K562 (cell line): ENCODE results near the gene SPHK2. TPM values are rescaled to one million over a fixed set of nuclear protein-coding genes. Genes with fewer than 3 reads are reported as not detected.

Source experiments
- ATAC-seq: fragments of 200-7000 bp; cut with Tn5 transposase; 3 replicates; pipeline ENCODE4 v1.9.1; 2020; ENCODE audit warnings: moderate library complexity
- BruUV-seq: library from RNA; stranded (reverse); fragments of 400-500 nt; replicated peaks from 2 replicates; lab custom pipeline; 2021; lab: Mats Ljungman, UMichigan
- CTCF ChIA-PET: fragments of 300-600 bp; formaldehyde crosslinking; extraction: SDS; loops from one replicate; lab custom pipeline; 2021; ENCODE audit warnings: low intra/inter-chr PET ratio; lab: Yijun Ruan, JAX
- POLR2A ChIA-PET: fragments of 300-600, 350-650 bp; sonication (Branson Sonifier 250); formaldehyde crosslinking; extraction: SDS; loops from one replicate; lab custom pipeline; 2021; ENCODE audit warnings: antibody characterized with exemption, inconsistent platforms; lab: Yijun Ruan, JAX
- DNase-seq, 4 experiments: peaks; one replicate each; pipeline versions ENCODE4 v3.0.0 to v3.0.0-alpha.2; 2011 to 2018; ENCODE audit warnings: low spot score in 3 of 4, mixed read lengths in 3 of 4; ENCODE audit errors: extremely low read depth in 1 of 4
- FAIRE-seq: peaks from 2 replicates; lab custom pipeline; 2011; peaks lifted over from hg19 to GRCh38; lab: Jason Lieb, UNC
- H2AFZ ChIP-seq: 2 replicates; pipeline ENCODE4 v1.6.0; 2011; ENCODE audit warnings: low read depth, low read length, control low read depth, inconsistent platforms
- H3K27ac ChIP-seq: fragments of 200-600 bp; 3 replicates; pipeline ENCODE4 v1.8.0; 2011; ENCODE audit warnings: low read depth, mild to moderate bottlenecking, control low read depth, inconsistent platforms, low read length, moderate library complexity, mixed read lengths; ENCODE audit errors: extremely low read depth
- H3K27me3 ChIP-seq, 2 experiments: fragments of 300-600 bp in 1 of 2; 2 replicates in 1 of 2; 3 replicates in 1 of 2; pipeline versions ENCODE4 v1.6.0 to v1.8.0; 2011; ENCODE audit warnings: inconsistent platforms in 2 of 2, low read length in 2 of 2, mild to moderate bottlenecking in 1 of 2, mixed read lengths in 1 of 2, moderate library complexity in 1 of 2; ENCODE audit not compliant: control insufficient read depth in 2 of 2, insufficient read depth in 2 of 2
- H3K36me3 ChIP-seq: fragments of 300-600 bp; 3 replicates; pipeline ENCODE4 v1.8.0; 2011; ENCODE audit warnings: mild to moderate bottlenecking, low read length, inconsistent platforms; ENCODE audit not compliant: control insufficient read depth, insufficient read depth
- H3K4me1 ChIP-seq, 2 experiments: fragments of 200-600 bp in 1 of 2; replicated peaks in 1 of 2; 2 replicates in 1 of 2; 3 replicates in 1 of 2; pipeline versions ENCODE4 v1.5.1 to v1.8.0; 2011; ENCODE audit warnings: inconsistent platforms in 2 of 2, low read length in 2 of 2, mild to moderate bottlenecking in 1 of 2, mixed read lengths in 1 of 2, moderate library complexity in 1 of 2; ENCODE audit not compliant: control insufficient read depth in 2 of 2, insufficient read depth in 2 of 2
- H3K4me2 ChIP-seq: 2 replicates; pipeline ENCODE4 v1.6.1; 2011; ENCODE audit warnings: low read length, control low read depth, inconsistent platforms, mixed read lengths; ENCODE audit not compliant: insufficient read depth
- H3K4me3 ChIP-seq: fragments of 200-600 bp; sonication (generic), shearing (Covaris generic); 2 replicates; pipeline ENCODE4 v1.5.1; 2016; ENCODE audit warnings: control low read depth, inconsistent platforms
- H3K79me2 ChIP-seq: fragments of 200-600 bp; 3 replicates; pipeline ENCODE4 v1.8.0; 2011; ENCODE audit warnings: low read length, inconsistent platforms; ENCODE audit not compliant: control insufficient read depth, insufficient read depth
- H3K9ac ChIP-seq, 2 experiments: 2 replicates each; pipeline versions ENCODE4 v1.6.0 to v1.6.1; 2011; ENCODE audit warnings: low read depth in 2 of 2, low read length in 2 of 2, control low read depth in 1 of 2, inconsistent platforms in 1 of 2, mild to moderate bottlenecking in 1 of 2, mixed read lengths in 1 of 2; ENCODE audit not compliant: insufficient read depth in 1 of 2
- H3K9me1 ChIP-seq: one replicate; pipeline ENCODE4 v1.6.0; 2011; ENCODE audit warnings: inconsistent platforms, mild to moderate bottlenecking, low read length, moderate library complexity; ENCODE audit not compliant: control insufficient read depth, insufficient read depth
- H3K9me3 ChIP-seq: replicated peaks from 2 replicates; pipeline ENCODE4 v1.5.1; 2011; ENCODE audit warnings: low read depth, low read length, inconsistent platforms; ENCODE audit not compliant: control insufficient read depth, insufficient read depth
- H4K20me1 ChIP-seq: replicated peaks from 2 replicates; pipeline ENCODE4 v1.6.1; 2011; ENCODE audit warnings: low read length, inconsistent platforms, mixed read lengths; ENCODE audit not compliant: control insufficient read depth, insufficient read depth
- BHLHE40 ChIP-seq: IDR thresholded peaks from 2 replicates; pipeline ENCODE4 v1.6.1; 2011; ENCODE audit warnings: low read length, improper control_type of control experiment
- FOXA3 ChIP-seq, 2 experiments: fragments of 450-650 bp in 1 of 2; sonication (generic) in 1 of 2; formaldehyde crosslinking; IDR thresholded peaks in 1 of 2; conservative IDR thresholded peaks in 1 of 2; 2 replicates each; pipeline versions ENCODE4 v1.4.0 to v1.8.0; 2020 to 2022; ENCODE audit warnings: mild to moderate bottlenecking in 2 of 2, missing genetic modification reagents in 1 of 2
- FOXJ2 ChIP-seq: fragments of 200-800 bp; sonication (Bioruptor generic); IDR thresholded peaks from 2 replicates; pipeline ENCODE4 v1.6.1; 2016; ENCODE audit warnings: missing genetic modification characterization, missing compliant biosample characterization
- HMGN3 ChIP-seq: IDR thresholded peaks from 2 replicates; pipeline ENCODE4 v1.6.1; 2011; ENCODE audit warnings: borderline replicate concordance, low read depth, mild to moderate bottlenecking, mixed read lengths, low read length; ENCODE audit not compliant: insufficient read length; ENCODE audit errors: extremely low read depth
- KHSRP ChIP-seq: fragments of 450-650 bp; IDR thresholded peaks from 2 replicates; pipeline ENCODE4 v1.6.1; 2017
- MAZ ChIP-seq, 2 experiments: fragments of 450-650 bp in 1 of 2; sonication (generic) in 1 of 2; formaldehyde crosslinking; IDR thresholded peaks in 1 of 2; conservative IDR thresholded peaks in 1 of 2; 2 replicates each; pipeline versions ENCODE4 v1.4.0 to v1.5.0; 2020; ENCODE audit warnings: mild to moderate bottlenecking in 1 of 2, missing genetic modification reagents in 1 of 2
- NCOA1 ChIP-seq: fragments of 450-650 bp; IDR thresholded peaks from 2 replicates; pipeline ENCODE4 v1.6.1; 2016; ENCODE audit warnings: low read depth
- POLR2B ChIP-seq: fragments of 450-650 bp; IDR thresholded peaks from 2 replicates; pipeline ENCODE4 v1.6.1; 2018; ENCODE audit warnings: low read depth; ENCODE audit not compliant: partially characterized antibody
- SOX6 ChIP-seq: fragments of 450-650 bp; IDR thresholded peaks from 2 replicates; pipeline ENCODE4 v1.6.1; 2014; ENCODE audit warnings: mild to moderate bottlenecking
- U2AF2 ChIP-seq: fragments of 200-400 bp; formaldehyde crosslinking; optimal IDR thresholded peaks from 2 replicates; pipeline ENCODE3; 2017; ENCODE audit warnings: low read depth, mild to moderate bottlenecking, low read length
- XRCC4 ChIP-seq: IDR thresholded peaks from one replicate; pipeline ENCODE4 v1.6.1; 2011; ENCODE audit not compliant: insufficient read depth, insufficient read length; ENCODE audit errors: extremely low read depth
- ZZZ3 ChIP-seq: fragments of 450-650 bp; IDR thresholded peaks from 2 replicates; pipeline ENCODE4 v1.6.1; 2016; ENCODE audit warnings: antibody characterized with exemption, mild to moderate bottlenecking, moderate library complexity
- WGBS: fragments of 100-300 bp; shearing (Covaris generic); methylation state at CpG from one replicate; pipeline ENCODE4 v1.1.6; 2016; ENCODE audit warnings: low coverage, mixed read lengths; ENCODE audit not compliant: insufficient coverage; ENCODE audit errors: missing lambda C conversion rate; 5-methylcytosine and 5-hydroxymethylcytosine counted together
- in situ Hi-C: fragments of 300-500 bp; cut with MboI; formaldehyde crosslinking; loops from 4 replicates; pipeline ENCODE4 v1.15.0; 2018; ENCODE audit warnings: inconsistent platforms, mixed read lengths
- intact Hi-C: fragments of 100-400 bp; cut with micrococcal nuclease; formaldehyde crosslinking; loops from 2 replicates; pipeline ENCODE4 v1.14.2; 2022
- polyA plus RNA-seq, 8 experiments: library from polyadenylated mRNA; depleted of rRNA in 4 of 8; stranded (reverse) in 5 of 8; unstranded in 3 of 8; fragments of >200 nt; fragmentation: Nextera tagmentation in 2 of 8; fragmentation: Illumina TruSeq in 1 of 8; extraction: Ambion mirVana in 2 of 8; extraction: Trizol in 1 of 8; gene quantifications; 2 replicates each; pipeline versions ENCODE4 v1.2.1 to v1.2.3, GENCODE V29; 2011 to 2014; ENCODE audit warnings: inconsistent platforms in 1 of 8, missing spikeins in 1 of 8
- total RNA-seq, 7 experiments: library from RNA; depleted of rRNA in 6 of 7; stranded (reverse); fragments of >200 nt in 6 of 7; fragmentation: Illumina TruSeq in 2 of 7; extraction: Trizol in 2 of 7; gene quantifications; 2 replicates each; pipeline versions ENCODE4 v1.2.1 to v1.2.3, GENCODE V29; 2011 to 2021; ENCODE audit warnings: low replicate concordance in 1 of 7
- TF ChIP-seq, protein P1 (sequence below): sonication (generic); formaldehyde crosslinking; IDR thresholded peaks from 2 replicates; pipeline ENCODE4 v1.8.0; 2022; ENCODE audit warnings: missing genetic modification reagents, mild to moderate bottlenecking, moderate library complexity, borderline replicate concordance
- TF ChIP-seq, protein P2 (sequence below): fragments of 450-650 bp; IDR thresholded peaks from 2 replicates; pipeline ENCODE4 v1.6.1; 2016; ENCODE audit warnings: borderline replicate concordance
- TF ChIP-seq, protein P3 (sequence below), 2 experiments: fragments of 450-650 bp; IDR thresholded peaks; 2 replicates each; pipeline ENCODE4 v1.6.1; 2016

SPHK2 gene
- total and polyA plus RNA-seq, 9 of the 15 experiments (the other 6 are each of a cell fraction or from before 2014, with no cell fraction given): 0.10 to 15.2 (median 2.9) TPM

DNA sequence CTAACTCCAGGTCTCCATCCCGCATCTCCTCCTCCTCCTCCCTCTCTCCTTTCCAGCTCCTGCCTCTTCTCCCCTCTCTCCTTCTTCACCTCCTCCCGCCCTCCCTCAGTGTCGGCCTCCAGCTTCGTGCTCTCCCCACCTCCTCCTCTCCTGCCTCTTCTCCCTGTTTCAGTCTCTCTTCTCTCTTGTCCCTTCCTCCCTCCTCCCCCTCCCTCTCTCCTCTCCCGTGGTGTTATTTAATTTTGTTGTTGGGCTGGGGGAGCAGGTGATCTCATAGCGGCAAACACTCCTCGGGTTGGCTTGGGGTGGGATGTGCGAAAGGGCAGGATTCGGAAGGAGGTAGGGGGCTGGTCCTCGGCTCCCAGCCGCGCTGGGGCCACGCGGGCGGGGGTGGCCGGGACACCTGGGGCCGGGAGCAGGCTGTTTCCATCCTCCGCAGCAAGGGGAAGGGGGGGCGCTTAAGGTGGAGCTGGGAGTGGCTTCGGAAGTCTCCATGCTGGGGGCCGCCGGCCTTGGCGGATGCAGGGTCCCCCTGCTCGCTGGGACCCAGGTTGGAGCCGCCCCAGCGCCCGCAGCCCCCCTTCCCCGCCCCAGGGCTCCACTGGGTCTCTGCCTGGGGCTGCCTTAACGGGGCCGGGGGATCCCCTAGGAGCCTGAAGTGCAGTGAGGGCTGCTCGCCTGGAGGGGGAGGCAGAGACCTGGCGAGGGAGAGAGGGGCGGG is 26.9 kb downstream of the SPHK2 start, which contains the start of gene CA11:
Gene CA11, minus strand, starts transcription at position 187 of the 721 bp plus-strand sequence. CDS start 555 bp downstream, outside the sequence.
- DNase-seq (peak; percentile 71 to 93 (median 92)), FAIRE-seq (no peak), ATAC-seq (peak; percentile 91)
- Histone ChIP-seq H2AFZ (peak within 1 kb of the TSS; percentile 95), H3K4me1 (peaks cover 19 to 41% of the 10 kb centered on the region in 2 experiments; a peak in 4 of 5 replicates), H3K4me2 (peak within 1 kb of the TSS; percentile 84), H3K79me2 (no peaks in the 10 kb centered on the region), H3K4me3 (peak within 1 kb of the TSS; percentile 56), H4K20me1 (no peaks in the 10 kb centered on the region), H3K9ac (peak within 1 kb of the TSS; percentile 43 to 87), H3K36me3 (no peaks in the 10 kb centered on the region), H3K9me1 (no peaks in the 10 kb centered on the region), H3K27me3 (no peaks in the 10 kb centered on the region), H3K9me3 (no peaks in the 10 kb centered on the region), H3K27ac (peak within 1 kb of the TSS; percentile 27)
- in situ Hi-C loops: loop anchor here (5.0 to 10.0 kb wide), 3 partner anchors 96 to 329 kb away; partner anchors contain the start of gene RASIP1
- POLR2A ChIA-PET: interaction anchor here (0.6 to 1.3 kb wide), 8 partner anchors 11 to 717 kb away, joined by 3 to 7 read pairs (median 4); partner anchors contain the start of gene PPP1R15A
- CTCF ChIA-PET: interaction anchor here (0.6 to 2.2 kb wide), 6 partner anchors 51 to 197 kb away, joined by 3 to 16 read pairs (median 5); no protein-coding TSS in a partner anchor
- no TSS peak for BruUV-seq
- 0% methylated on average over 15 of the region's 33 CpGs for WGBS
- intact Hi-C loops: loop anchor here (1.0 to 5.0 kb wide), 3 partner anchors 91 to 189 kb away; no protein-coding TSS in a partner anchor
- TF ChIP-seq POLR2B (peak; percentile 60), NCOA1 (peak; percentile 35; the same call in 1 of the 2 replicates), FOXJ2 (tag) (peak; percentile 44; the same call in 1 of the 2 replicates), XRCC4 (no peak), ZZZ3 (0 out of 2 replicates have a peak, but pooled peaks have one; percentile 26), MAZ (CRISPR knock-in tag; conservative IDR thresholded peaks at IDR 0.05 in 1 of 2, IDR thresholded peaks at IDR 0.05 in 1 of 2) (peak; percentile 93 to 99), FOXA3 (CRISPR knock-in tag; conservative IDR thresholded peaks at IDR 0.05 in 1 of 2, IDR thresholded peaks at IDR 0.05 in 1 of 2) (no peak), BHLHE40 (peak; percentile 6; the same call in 1 of the 2 replicates), KHSRP (no peak), U2AF2 (no peak), HMGN3 (peak; percentile 36), SOX6 (no peak)
- TF ChIP-seq, protein P1, sequence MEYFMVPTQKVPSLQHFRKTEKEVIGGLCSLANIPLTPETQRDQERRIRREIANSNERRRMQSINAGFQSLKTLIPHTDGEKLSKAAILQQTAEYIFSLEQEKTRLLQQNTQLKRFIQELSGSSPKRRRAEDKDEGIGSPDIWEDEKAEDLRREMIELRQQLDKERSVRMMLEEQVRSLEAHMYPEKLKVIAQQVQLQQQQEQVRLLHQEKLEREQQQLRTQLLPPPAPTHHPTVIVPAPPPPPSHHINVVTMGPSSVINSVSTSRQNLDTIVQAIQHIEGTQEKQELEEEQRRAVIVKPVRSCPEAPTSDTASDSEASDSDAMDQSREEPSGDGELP (CRISPR knock-in tag): peak; percentile 68; the same call in 1 of the 2 replicates
- TF ChIP-seq, protein P2, sequence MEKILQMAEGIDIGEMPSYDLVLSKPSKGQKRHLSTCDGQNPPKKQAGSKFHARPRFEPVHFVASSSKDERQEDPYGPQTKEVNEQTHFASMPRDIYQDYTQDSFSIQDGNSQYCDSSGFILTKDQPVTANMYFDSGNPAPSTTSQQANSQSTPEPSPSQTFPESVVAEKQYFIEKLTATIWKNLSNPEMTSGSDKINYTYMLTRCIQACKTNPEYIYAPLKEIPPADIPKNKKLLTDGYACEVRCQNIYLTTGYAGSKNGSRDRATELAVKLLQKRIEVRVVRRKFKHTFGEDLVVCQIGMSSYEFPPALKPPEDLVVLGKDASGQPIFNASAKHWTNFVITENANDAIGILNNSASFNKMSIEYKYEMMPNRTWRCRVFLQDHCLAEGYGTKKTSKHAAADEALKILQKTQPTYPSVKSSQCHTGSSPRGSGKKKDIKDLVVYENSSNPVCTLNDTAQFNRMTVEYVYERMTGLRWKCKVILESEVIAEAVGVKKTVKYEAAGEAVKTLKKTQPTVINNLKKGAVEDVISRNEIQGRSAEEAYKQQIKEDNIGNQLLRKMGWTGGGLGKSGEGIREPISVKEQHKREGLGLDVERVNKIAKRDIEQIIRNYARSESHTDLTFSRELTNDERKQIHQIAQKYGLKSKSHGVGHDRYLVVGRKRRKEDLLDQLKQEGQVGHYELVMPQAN: peak; percentile 72
- TF ChIP-seq, protein P3, sequence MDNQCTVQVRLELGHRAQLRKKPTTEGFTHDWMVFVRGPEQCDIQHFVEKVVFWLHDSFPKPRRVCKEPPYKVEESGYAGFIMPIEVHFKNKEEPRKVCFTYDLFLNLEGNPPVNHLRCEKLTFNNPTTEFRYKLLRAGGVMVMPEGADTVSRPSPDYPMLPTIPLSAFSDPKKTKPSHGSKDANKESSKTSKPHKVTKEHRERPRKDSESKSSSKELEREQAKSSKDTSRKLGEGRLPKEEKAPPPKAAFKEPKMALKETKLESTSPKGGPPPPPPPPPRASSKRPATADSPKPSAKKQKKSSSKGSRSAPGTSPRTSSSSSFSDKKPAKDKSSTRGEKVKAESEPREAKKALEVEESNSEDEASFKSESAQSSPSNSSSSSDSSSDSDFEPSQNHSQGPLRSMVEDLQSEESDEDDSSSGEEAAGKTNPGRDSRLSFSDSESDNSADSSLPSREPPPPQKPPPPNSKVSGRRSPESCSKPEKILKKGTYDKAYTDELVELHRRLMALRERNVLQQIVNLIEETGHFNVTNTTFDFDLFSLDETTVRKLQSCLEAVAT (IDR thresholded peaks at IDR 0.05): peak; percentile 81 to 88
